Rectal smooth muscle tissue (tissue), 1 donor: ENCODE results near the gene CELF4.

Source experiments
- H3K27ac ChIP-seq: one replicate; pipeline ENCODE4 v1.7.0; 2013; ENCODE audit warnings: low read depth, low read length, inconsistent platforms
- H3K27me3 ChIP-seq: one replicate; pipeline ENCODE4 v1.7.0; 2013; ENCODE audit warnings: low read length; ENCODE audit not compliant: control insufficient read depth, insufficient read depth
- H3K36me3 ChIP-seq: one replicate; pipeline ENCODE4 v1.7.0; 2013; ENCODE audit warnings: low read length; ENCODE audit not compliant: control insufficient read depth, insufficient read depth
- H3K4me1 ChIP-seq: one replicate; pipeline ENCODE4 v1.7.0; 2013; ENCODE audit warnings: low read length; ENCODE audit not compliant: control insufficient read depth, insufficient read depth
- H3K4me3 ChIP-seq: one replicate; pipeline ENCODE4 v1.7.0; 2013; ENCODE audit warnings: low read length
- H3K9ac ChIP-seq: one replicate; pipeline ENCODE4 v1.7.0; 2013; ENCODE audit warnings: low read length

The CELF4 gene

GRCh38 chr18:37527395-37527794 is 38.2 kb downstream of the CELF4 start:
- Histone ChIP-seq H3K9ac (no peak overlapping the region), H3K36me3 (no peaks in the 10 kb centered on the region), H3K4me3 (no peak overlapping the region), H3K27me3 (peaks cover 11% of the 10 kb centered on the region), H3K4me1 (no peaks in the 10 kb centered on the region), H3K27ac (no peak overlapping the region)

DNA sequence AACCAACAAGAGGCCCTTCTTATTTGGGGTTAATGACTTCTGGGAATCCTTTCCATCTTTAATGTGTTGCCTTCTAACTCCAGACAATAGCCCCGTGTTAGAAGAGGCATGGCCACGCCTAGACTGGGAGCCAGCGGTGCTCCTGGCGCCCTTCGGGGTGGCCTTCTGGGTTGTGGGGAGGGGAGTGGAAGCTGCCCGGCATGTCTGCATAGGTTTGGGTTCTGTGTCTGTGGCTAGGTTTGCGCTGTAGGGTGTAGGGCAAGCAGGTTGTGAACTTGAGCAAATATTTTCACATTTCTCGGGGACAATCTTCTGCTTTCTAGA is 40.4 kb downstream of the CELF4 start:
- H3K4me1 ChIP-seq: no peaks in the 10 kb centered on the region
- peaks cover 11% of the 10 kb centered on the region for H3K27me3 ChIP-seq
- no peaks in the 10 kb centered on the region for H3K36me3 ChIP-seq
- no peak overlapping the region for H3K9ac ChIP-seq
- no peak overlapping the region for H3K4me3 ChIP-seq
- H3K27ac ChIP-seq: no peak overlapping the region

GRCh38 chr18:37524498-37525261 is 40.9 kb downstream of the CELF4 start:
- Histone ChIP-seq H3K4me1 (no peaks in the 10 kb centered on the region), H3K36me3 (no peaks in the 10 kb centered on the region), H3K9ac (no peak overlapping the region), H3K4me3 (no peak overlapping the region), H3K27ac (no peak overlapping the region), H3K27me3 (peaks cover 11% of the 10 kb centered on the region)

DNA sequence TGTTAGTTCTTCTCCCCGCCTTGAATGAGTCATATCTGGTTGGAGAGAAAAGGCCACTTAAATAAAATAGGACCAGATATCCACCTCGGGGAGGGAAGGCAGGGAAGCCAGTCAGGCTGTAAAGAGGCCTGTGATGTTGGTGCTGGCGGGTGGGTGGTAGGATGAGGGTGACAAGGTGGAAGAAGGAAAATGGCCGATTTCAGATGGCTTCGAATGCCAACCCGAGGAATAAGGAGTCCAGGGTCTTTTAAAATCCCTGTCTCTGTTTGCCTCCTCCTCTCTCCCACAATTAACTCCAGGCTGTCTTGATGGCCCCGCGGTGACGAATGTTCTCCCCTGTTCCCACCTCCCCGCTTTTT is 41.5 kb downstream of the CELF4 start:
- Histone ChIP-seq H3K27me3 (peaks cover 7% of the 10 kb centered on the region), H3K36me3 (no peaks in the 10 kb centered on the region), H3K4me3 (no peak overlapping the region), H3K9ac (no peak overlapping the region), H3K4me1 (no peaks in the 10 kb centered on the region), H3K27ac (no peak overlapping the region)

GRCh38 chr18:37521510-37522465 is 43.8 kb downstream of the CELF4 start:
- no peak overlapping the region for H3K9ac ChIP-seq
- H3K4me3 ChIP-seq: no peak overlapping the region
- no peaks in the 10 kb centered on the region for H3K4me1 ChIP-seq
- peaks cover 7% of the 10 kb centered on the region for H3K27me3 ChIP-seq
- no peaks in the 10 kb centered on the region for H3K36me3 ChIP-seq
- no peak overlapping the region for H3K27ac ChIP-seq

- Histone ChIP-seq H3K4me1 (no peaks in the 10 kb centered on the region), H3K36me3 (no peaks in the 10 kb centered on the region), H3K27me3 (peaks cover 7% of the 10 kb centered on the region), H3K4me3 (no peak overlapping the region), H3K27ac (no peak overlapping the region), H3K9ac (no peak overlapping the region)
Measured at GRCh38 chr18:37520508-37520907, 45.1 kb downstream of the CELF4 start.

- H3K4me3 ChIP-seq: no peak overlapping the region
- peaks cover 7% of the 10 kb centered on the region for H3K27me3 ChIP-seq
- H3K36me3 ChIP-seq: no peaks in the 10 kb centered on the region
- H3K4me1 ChIP-seq: no peaks in the 10 kb centered on the region
- H3K27ac ChIP-seq: no peak overlapping the region
- H3K9ac ChIP-seq: no peak overlapping the region
Measured at GRCh38 chr18:37519510-37520135, 46.0 kb downstream of the CELF4 start.

- no peak overlapping the region for H3K4me3 ChIP-seq
- no peaks in the 10 kb centered on the region for H3K36me3 ChIP-seq
- H3K27ac ChIP-seq: no peak overlapping the region
- H3K27me3 ChIP-seq: no peaks in the 10 kb centered on the region
- no peak overlapping the region for H3K9ac ChIP-seq
- H3K4me1 ChIP-seq: no peaks in the 10 kb centered on the region
Measured at GRCh38 chr18:37516361-37516853, 49.2 kb downstream of the CELF4 start.

GRCh38 chr18:37514953-37515352 is 50.6 kb downstream of the CELF4 start:
- Histone ChIP-seq H3K4me1 (no peaks in the 10 kb centered on the region), H3K9ac (no peak overlapping the region), H3K27me3 (no peaks in the 10 kb centered on the region), H3K36me3 (no peaks in the 10 kb centered on the region), H3K27ac (no peak overlapping the region), H3K4me3 (no peak overlapping the region)

DNA sequence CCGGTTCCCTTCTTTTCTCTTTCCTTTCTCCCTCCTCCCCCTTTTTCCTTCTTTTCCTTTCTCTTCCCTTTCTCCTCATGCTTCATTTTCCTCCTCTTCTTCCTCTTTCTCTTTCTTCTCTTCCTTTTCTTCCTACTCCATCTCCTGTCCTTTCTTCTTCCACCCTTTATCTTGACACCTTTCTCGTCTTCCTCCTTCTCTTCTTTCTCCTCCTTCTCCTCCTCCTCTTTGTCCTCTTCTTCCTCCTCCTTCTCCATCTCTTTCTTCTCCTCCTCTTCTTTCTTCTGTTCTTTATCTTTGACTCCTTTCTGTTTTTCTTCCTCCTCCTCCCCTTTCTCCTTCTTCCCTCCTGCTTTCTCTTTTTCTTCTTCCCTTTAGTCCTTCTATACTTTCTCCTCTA is 53.2 kb downstream of the CELF4 start:
- no peaks in the 10 kb centered on the region for H3K36me3 ChIP-seq
- H3K4me1 ChIP-seq: no peaks in the 10 kb centered on the region
- no peak overlapping the region for H3K27ac ChIP-seq
- no peak overlapping the region for H3K4me3 ChIP-seq
- H3K27me3 ChIP-seq: no peaks in the 10 kb centered on the region
- no peak overlapping the region for H3K9ac ChIP-seq

DNA sequence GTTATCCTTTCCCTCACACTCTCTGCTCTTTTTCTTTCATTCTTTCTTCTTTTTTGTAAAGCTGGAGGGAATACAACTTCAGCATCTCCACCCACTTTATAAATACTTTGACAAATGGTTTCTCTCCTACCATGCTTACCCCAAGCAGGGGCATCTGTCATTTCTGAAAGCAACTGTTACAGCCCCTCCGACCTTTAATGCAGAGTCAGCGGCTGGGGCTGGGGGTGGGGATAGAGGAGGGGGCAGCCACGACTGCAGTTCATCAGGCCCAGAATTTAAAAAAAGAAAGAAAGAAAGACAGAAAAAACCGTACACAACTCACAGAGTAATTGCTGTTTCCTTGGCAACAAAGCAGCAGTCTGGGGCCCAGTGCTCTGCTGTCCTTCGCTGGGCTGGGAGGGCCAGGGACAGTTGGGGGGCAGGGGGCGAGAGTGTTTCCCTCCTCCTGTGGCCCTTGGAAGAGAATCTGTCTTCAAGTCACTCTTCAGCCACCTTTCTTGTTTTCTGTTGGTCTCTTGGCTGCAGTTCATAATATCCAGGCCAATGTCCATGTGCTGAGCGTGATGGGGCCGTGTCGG is 53.8 kb downstream of the CELF4 start:
- Histone ChIP-seq H3K9ac (no peak overlapping the region), H3K27me3 (no peaks in the 10 kb centered on the region), H3K36me3 (no peaks in the 10 kb centered on the region), H3K27ac (no peak overlapping the region), H3K4me1 (no peaks in the 10 kb centered on the region), H3K4me3 (no peak overlapping the region)

GRCh38 chr18:37509600-37509999 is 56.0 kb downstream of the CELF4 start:
- H3K4me3 ChIP-seq: no peak overlapping the region
- H3K9ac ChIP-seq: no peak overlapping the region
- H3K27ac ChIP-seq: no peak overlapping the region
- H3K27me3 ChIP-seq: no peaks in the 10 kb centered on the region
- no peaks in the 10 kb centered on the region for H3K36me3 ChIP-seq
- H3K4me1 ChIP-seq: no peaks in the 10 kb centered on the region
